SK-N-SH (cell line): ENCODE measurements around the gene FAM53A. TPM values are rescaled to one million over a fixed set of nuclear protein-coding genes. Genes with fewer than 3 reads are reported as not detected.

Experiments used
- CTCF ChIA-PET: fragments of 300-600, 350-600 bp; formaldehyde crosslinking; extraction: SDS; loops from one replicate; lab custom pipeline; 2021; lab: Yijun Ruan, JAX
- POLR2A ChIA-PET: fragments of 350-600 bp; sonication (Branson Sonifier 250); formaldehyde crosslinking; extraction: SDS; loops from one replicate; lab custom pipeline; 2020; ENCODE audit warnings: antibody characterized with exemption, inconsistent platforms; lab: Yijun Ruan, JAX
- DNase-seq: peaks from one replicate; pipeline ENCODE4 v3.0.0; 2012
- H2AFZ ChIP-seq: fragments of 200-600 bp; sonication (generic); 2 replicates; pipeline ENCODE4 v1.8.1; 2016; ENCODE audit warnings: antibody characterized with exemption, mild to moderate bottlenecking, low read depth
- H3F3A ChIP-seq: fragments of 200-600 bp; sonication (generic); replicated peaks from 2 replicates; pipeline ENCODE3; 2016; ENCODE audit warnings: antibody characterized with exemption, mild to moderate bottlenecking; ENCODE audit not compliant: insufficient read depth
- H3K27ac ChIP-seq, 2 experiments: fragments of 200-500 bp in 1 of 2; fragments of 200-600 bp in 1 of 2; sonication (Bioruptor generic) in 1 of 2; sonication (generic), shearing (Covaris generic) in 1 of 2; 2 replicates each; pipeline versions ENCODE4 v1.5.1 to v1.6.1; 2014 to 2016; ENCODE audit warnings: low read depth in 2 of 2, inconsistent platforms in 1 of 2, low read length in 1 of 2, mild to moderate bottlenecking in 1 of 2, mixed read lengths in 1 of 2
- H3K27me3 ChIP-seq: fragments of 200-600 bp; sonication (generic), shearing (Covaris generic); 2 replicates; pipeline ENCODE4 v1.6.1; 2016; ENCODE audit warnings: mixed run types; ENCODE audit not compliant: insufficient read depth
- H3K36me3 ChIP-seq, 2 experiments: fragments of 200-500 bp in 1 of 2; fragments of 200-600 bp in 1 of 2; sonication (Bioruptor generic) in 1 of 2; sonication (generic) in 1 of 2; replicated peaks in 1 of 2; 2 replicates each; pipeline versions ENCODE3 to v1.5.1; 2014 to 2016; ENCODE audit warnings: low read length in 1 of 2, mild to moderate bottlenecking in 1 of 2; ENCODE audit not compliant: insufficient read depth in 2 of 2, control insufficient read depth in 1 of 2
- H3K4me1 ChIP-seq, 2 experiments: fragments of 200-500 bp in 1 of 2; fragments of 200-600 bp in 1 of 2; sonication (Bioruptor generic) in 1 of 2; sonication (generic), shearing (Covaris generic) in 1 of 2; 2 replicates each; pipeline versions ENCODE4 v1.5.1 to v1.6.1; 2014 to 2016; ENCODE audit warnings: low read depth in 1 of 2, low read length in 1 of 2, mixed run types in 1 of 2; ENCODE audit not compliant: insufficient read depth in 2 of 2, control insufficient read depth in 1 of 2
- H3K4me2 ChIP-seq: fragments of 200-600 bp; sonication (generic), shearing (Covaris generic); 2 replicates; pipeline ENCODE4 v1.6.1; 2017; ENCODE audit warnings: mixed run types
- H3K4me3 ChIP-seq, 2 experiments: fragments of 200-500 bp in 1 of 2; fragments of 200-600 bp in 1 of 2; sonication (Bioruptor generic) in 1 of 2; sonication (generic), shearing (Covaris generic) in 1 of 2; 2 replicates each; pipeline versions ENCODE4 v1.5.1 to v1.8.1; 2014 to 2016; ENCODE audit warnings: low read depth in 2 of 2, inconsistent platforms in 1 of 2, low read length in 1 of 2, mild to moderate bottlenecking in 1 of 2, mixed read lengths in 1 of 2, moderate library complexity in 1 of 2
- H3K79me2 ChIP-seq: fragments of 200-600 bp; sonication (generic); 2 replicates; pipeline ENCODE4 v1.8.1; 2017; ENCODE audit warnings: mild to moderate bottlenecking; ENCODE audit not compliant: insufficient read depth
- H3K9ac ChIP-seq: fragments of 200-600 bp; sonication (generic); 2 replicates; pipeline ENCODE4 v1.6.1; 2017; ENCODE audit warnings: mixed run types
- H3K9me2 ChIP-seq: fragments of 200-600 bp; sonication (generic); 2 replicates; pipeline ENCODE4 v1.6.1; 2017; ENCODE audit warnings: mixed run types
- H3K9me3 ChIP-seq: fragments of 200-600 bp; sonication (generic); 2 replicates; pipeline ENCODE4 v1.6.1; 2017; ENCODE audit warnings: mixed run types, mild to moderate bottlenecking, moderate library complexity
- H4K20me1 ChIP-seq: fragments of 200-600 bp; sonication (generic); 2 replicates; pipeline ENCODE4 v1.6.1; 2017; ENCODE audit warnings: mild to moderate bottlenecking, mixed run types; ENCODE audit not compliant: insufficient read depth
- EP300 ChIP-seq, 2 experiments: IDR thresholded peaks; 2 replicates each; pipeline versions ENCODE4 v1.4.0 to v1.6.1; 2012; ENCODE audit warnings: borderline replicate concordance in 1 of 2, low read depth in 1 of 2, low read length in 1 of 2
- EZH2phosphoT487 ChIP-seq: fragments of 200-600 bp; sonication (generic); IDR thresholded peaks from 2 replicates; pipeline ENCODE4 v1.6.1; 2017; ENCODE audit warnings: low read depth, mixed run types, mild to moderate bottlenecking, antibody characterized with exemption, moderate library complexity, borderline replicate concordance
- FOSL2 ChIP-seq: IDR thresholded peaks from 2 replicates; pipeline ENCODE4 v1.4.0; 2012; ENCODE audit warnings: low read depth, mild to moderate bottlenecking, moderate library complexity, borderline replicate concordance
- FOXJ3 ChIP-seq: sonication (generic); formaldehyde crosslinking; IDR thresholded peaks from 2 replicates; pipeline ENCODE4 v1.5.1; 2020; ENCODE audit warnings: mild to moderate bottlenecking, missing genetic modification reagents
- FOXM1 ChIP-seq: IDR thresholded peaks from 2 replicates; pipeline ENCODE4 v1.4.0; 2012; ENCODE audit warnings: low read depth, mild to moderate bottlenecking
- GABPA ChIP-seq: IDR thresholded peaks from 2 replicates; pipeline ENCODE4 v1.4.0; 2012; ENCODE audit warnings: low read depth, mild to moderate bottlenecking
- GATA2 ChIP-seq: sonication (generic); formaldehyde crosslinking; IDR thresholded peaks from 2 replicates; pipeline ENCODE4 v1.5.0; 2020; ENCODE audit warnings: mild to moderate bottlenecking, missing genetic modification reagents
- IRF3 ChIP-seq: fragments of 150-350 bp; IDR thresholded peaks from 2 replicates; pipeline ENCODE4 v1.6.1; 2016; ENCODE audit warnings: mild to moderate bottlenecking, low read depth, low read length
- JUND ChIP-seq: IDR thresholded peaks from 2 replicates; pipeline ENCODE4 v1.4.0; 2012
- MAX ChIP-seq: IDR thresholded peaks from 2 replicates; pipeline ENCODE4 v1.4.0; 2012; ENCODE audit warnings: low read depth
- MXI1 ChIP-seq: IDR thresholded peaks from 2 replicates; pipeline ENCODE4 v1.6.1; 2012; ENCODE audit warnings: mild to moderate bottlenecking, low read depth, low read length, improper control_type of control experiment
- NRF1 ChIP-seq: IDR thresholded peaks from 2 replicates; pipeline ENCODE4 v1.6.1; 2012; ENCODE audit warnings: low read depth, mild to moderate bottlenecking, low read length
- PBX3 ChIP-seq: IDR thresholded peaks from 2 replicates; pipeline ENCODE4; 2012
- POLR2AphosphoS5 ChIP-seq: IDR thresholded peaks from 2 replicates; pipeline ENCODE4 v1.6.1; 2012; ENCODE audit warnings: low read depth, low read length
- RCOR1 ChIP-seq: fragments of 150-350 bp; IDR thresholded peaks from 2 replicates; pipeline ENCODE4 v1.6.1; 2017; ENCODE audit warnings: antibody characterized with exemption, low read length
- RXRA ChIP-seq: IDR thresholded peaks from 2 replicates; pipeline ENCODE4 v1.4.0; 2012; ENCODE audit warnings: low read depth, mild to moderate bottlenecking, borderline replicate concordance
- USF2 ChIP-seq: fragments of 150-350 bp; IDR thresholded peaks from 2 replicates; pipeline ENCODE4 v1.6.1; 2017; ENCODE audit warnings: antibody characterized with exemption, low read length, low read depth, borderline replicate concordance
- YY1 ChIP-seq: IDR thresholded peaks from 2 replicates; pipeline ENCODE4 v1.4.0; 2012; ENCODE audit warnings: low read depth, mild to moderate bottlenecking
- ZBTB33 ChIP-seq: IDR thresholded peaks from 2 replicates; pipeline ENCODE4 v1.4.0; 2012; ENCODE audit warnings: low read depth, borderline replicate concordance
- WGBS: methylation state at CpG from one replicate; pipeline ENCODE4 v1.1.6; 2017; ENCODE audit warnings: low lambda C conversion rate; 5-methylcytosine and 5-hydroxymethylcytosine counted together
- polyA plus RNA-seq, 3 experiments: library from polyadenylated mRNA; depleted of rRNA; stranded (reverse); fragments of >200 nt; gene quantifications; 2 replicates each; pipeline ENCODE4 v1.2.3, GENCODE V29; 2012

Gene FAM53A
- polyA plus RNA-seq, 1 of the 3 experiments (the other 2 are of a cell fraction), result 7.6 TPM

GRCh38 chr4:1708581-1708980 lies 24.5 kb upstream of the FAM53A start:
- POLR2A ChIA-PET, result no interaction called here
- 32% methylated on average over 1 of the region's 1 CpG for WGBS
- Histone ChIP-seq H3K4me1 (peaks cover 13 to 20% of the 10 kb centered on the region in 2 experiments; a peak in 2 of 4 replicates), H3K27ac (no peak overlapping the region), H3K9me3 (no peaks in the 10 kb centered on the region), H3F3A (peaks cover 2% of the 10 kb centered on the region), H4K20me1 (peaks cover 61% of the 10 kb centered on the region), H2AFZ (no peak overlapping the region), H3K4me3 (no peak overlapping the region), H3K9ac (no peak overlapping the region), H3K4me2 (no peak overlapping the region; the same call in 1 of the 2 replicates), H3K9me2 (no peaks in the 10 kb centered on the region), H3K79me2 (peaks cover 94% of the 10 kb centered on the region), H3K36me3 (peaks cover 5 to 38% of the 10 kb centered on the region in 2 experiments), H3K27me3 (no peaks in the 10 kb centered on the region)
- TF ChIP-seq NRF1 (no peak), EP300 (IDR thresholded peaks at IDR 0.05; ENCODE audit: borderline replicate concordance in 1 of 2, low read depth in 1 of 2, low read length in 1 of 2) (no peak), IRF3 (no peak), MAX (no peak), MXI1 (no peak), FOXM1 (no peak), USF2 (no peak), GABPA (no peak), GATA2 (no peak), YY1 (no peak), RCOR1 (no peak), EZH2phosphoT487 (no peak), RXRA (no peak), POLR2AphosphoS5 (no peak), FOXJ3 (no peak), JUND (no peak), FOSL2 (no peak), PBX3 (no peak), ZBTB33 (no peak)
- no peak for DNase-seq
- CTCF ChIA-PET, result interaction anchor here (0.6 to 10.1 kb wide), 6 partner anchors 10 to 353 kb away, joined by 3 to 82 read pairs (median 4); partner anchors contain the start of genes TACC3 and TMEM129
